ENCODE measurements around the gene NTRK2.

Gene NTRK2

DNA sequence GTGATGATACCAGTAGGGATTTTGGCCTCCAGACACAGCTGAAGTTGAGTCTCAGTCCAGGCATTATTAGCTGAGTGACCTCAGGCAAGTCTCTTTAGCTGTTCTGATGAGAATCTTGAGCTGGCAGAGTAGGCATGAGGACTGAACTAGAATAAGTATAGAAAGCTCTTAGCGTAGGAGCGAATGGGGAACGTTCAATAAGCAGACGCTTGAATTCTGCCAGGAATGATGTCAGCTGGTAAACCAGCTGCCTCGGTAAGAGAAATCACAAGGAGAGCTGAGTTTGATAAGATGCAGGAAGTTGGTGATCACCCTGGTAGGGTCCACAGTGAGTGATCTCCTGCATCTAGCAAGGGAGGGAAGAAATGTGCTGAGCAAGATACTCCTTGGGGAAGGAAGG, 280.4 kb downstream of the NTRK2 start:
- no peak for DNase-seq

- no peak for DNase-seq
These were observed 281.6 kb downstream of the NTRK2 start for GRCh38 chr9:84950879-84951811.

DNA sequence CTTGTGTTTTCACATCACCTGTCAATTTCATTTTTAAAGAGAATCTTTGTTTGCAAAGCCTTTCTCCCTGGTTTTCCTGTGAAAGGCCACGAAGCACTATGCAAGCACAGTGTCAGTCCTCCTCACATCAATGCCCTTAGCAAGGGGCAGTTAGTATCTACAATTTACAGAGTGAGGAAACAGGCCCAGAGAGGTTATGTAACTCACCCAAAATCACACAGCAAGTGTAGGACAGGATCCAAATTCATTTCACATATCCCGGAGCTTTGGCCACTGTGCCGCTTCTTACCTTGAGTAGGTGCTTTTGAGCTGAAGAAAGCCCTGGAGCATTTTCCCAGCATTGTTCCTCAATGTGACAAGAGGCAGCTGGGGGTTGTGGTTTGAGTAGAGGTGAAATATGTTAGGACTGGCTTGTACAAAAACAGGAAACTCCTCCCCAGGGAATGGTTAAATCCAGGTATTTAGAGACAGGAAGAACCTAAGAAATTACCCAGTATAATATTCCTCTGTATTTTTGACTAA, 283.8 kb downstream of the NTRK2 start:
- no peak for DNase-seq

DNA sequence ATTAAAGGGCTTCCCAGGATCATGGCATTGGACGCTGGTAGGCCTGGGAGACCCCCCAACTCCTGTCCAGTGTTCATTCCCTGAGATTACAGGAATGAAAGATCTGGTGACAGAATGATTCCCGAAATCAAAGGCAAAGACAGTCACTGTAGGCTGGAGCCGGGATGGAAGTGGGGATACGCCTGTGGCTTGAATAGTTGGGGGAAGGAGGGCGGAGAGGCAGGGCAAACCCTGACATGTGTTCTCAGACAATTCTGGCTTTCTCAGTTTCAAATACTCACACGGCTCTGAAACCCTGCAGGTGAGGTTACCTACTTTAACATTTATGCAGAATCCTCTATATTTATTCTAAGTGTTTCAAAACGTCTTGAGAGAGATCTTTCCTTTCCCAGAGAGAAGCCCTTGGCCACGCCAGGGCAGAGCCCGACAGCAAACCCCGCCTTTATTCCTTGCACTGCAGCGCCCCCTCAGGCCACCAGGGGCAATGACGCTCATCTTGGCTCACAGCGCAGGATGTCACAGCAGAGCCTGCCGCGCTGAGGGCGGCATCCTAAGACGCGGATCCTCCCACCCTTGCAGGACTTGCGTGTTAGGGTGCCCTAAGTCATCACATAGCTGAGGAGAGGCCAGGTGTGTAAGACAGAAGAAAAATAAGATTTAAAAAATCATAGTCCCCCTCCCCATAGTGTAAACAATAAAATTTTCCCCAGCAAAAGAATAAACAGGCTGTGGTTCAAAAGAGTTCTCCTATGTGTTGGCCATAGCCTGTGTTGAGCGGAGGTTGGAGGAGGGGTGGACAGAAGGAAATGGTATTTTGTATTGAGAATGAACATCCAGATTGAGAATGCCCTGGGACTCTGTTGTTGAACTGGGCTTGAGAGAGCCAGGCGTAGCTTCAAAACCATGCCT, 284.5 kb downstream of the NTRK2 start:
- DNase-seq: no peak

DNA sequence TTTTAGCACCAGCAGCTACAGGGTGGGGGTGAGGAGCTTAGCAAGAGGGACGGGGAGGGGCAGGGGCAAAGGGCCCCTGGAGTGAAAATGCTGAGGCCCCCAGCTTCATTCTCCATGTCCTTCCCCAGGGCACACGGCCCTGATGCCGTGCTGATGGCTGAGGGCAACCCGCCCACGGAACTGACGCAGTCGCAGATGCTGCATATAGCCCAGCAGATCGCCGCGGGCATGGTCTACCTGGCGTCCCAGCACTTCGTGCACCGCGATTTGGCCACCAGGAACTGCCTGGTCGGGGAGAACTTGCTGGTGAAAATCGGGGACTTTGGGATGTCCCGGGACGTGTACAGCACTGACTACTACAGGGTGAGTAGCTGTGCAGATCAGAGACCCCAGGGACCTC, 285.6 kb downstream of the NTRK2 start:
- no peak for DNase-seq

GRCh38 chr9:84955971-84956370, 286.4 kb downstream of the NTRK2 start:
- DNase-seq: no peak

DNA sequence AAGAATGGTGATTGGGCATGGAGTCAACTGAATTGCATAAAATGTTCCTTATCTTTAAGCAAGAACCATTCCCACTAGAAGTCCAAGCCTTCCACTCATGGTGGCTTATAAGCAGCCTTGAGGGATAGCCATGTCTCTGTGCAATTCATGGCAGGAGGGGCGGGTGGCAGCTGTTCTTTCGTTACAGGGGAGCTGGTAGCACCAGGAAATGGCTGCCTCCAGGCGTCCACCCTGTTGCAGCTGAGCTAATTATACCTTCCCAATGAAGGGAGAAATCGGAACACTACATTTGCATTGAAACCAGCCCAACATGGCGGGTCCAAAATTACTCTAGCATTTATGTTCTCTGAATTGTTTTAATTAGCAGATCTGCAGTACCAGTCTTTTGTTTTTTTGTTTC, 289.8 kb downstream of the NTRK2 start:
- no peak for DNase-seq

GRCh38 chr9:84966876-84967830, 297.6 kb downstream of the NTRK2 start:
- DNase-seq: no peak

DNA sequence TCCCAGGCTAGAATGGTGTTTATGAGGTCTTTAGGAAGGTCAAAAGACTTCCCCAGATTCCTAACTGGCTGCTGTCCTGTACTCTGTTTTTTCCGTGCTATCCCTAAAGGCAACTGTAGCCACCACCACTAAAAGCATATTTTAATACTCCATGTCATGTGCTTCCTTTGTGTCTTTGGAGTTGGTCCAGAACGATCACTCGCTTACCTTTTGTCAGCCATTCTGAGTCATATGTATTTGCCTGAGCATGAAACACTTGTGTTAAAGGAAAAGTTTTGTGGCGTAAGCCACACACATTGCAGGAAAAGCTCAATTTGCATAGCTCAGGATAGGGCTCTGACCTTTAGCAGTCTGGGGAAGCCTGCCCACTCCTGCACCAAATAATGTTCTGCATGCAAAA, 299.6 kb downstream of the NTRK2 start:
- DNase-seq: no peak

- no peak for DNase-seq
These were observed 300.2 kb downstream of the NTRK2 start for GRCh38 chr9:84969736-84970135.

GRCh38 chr9:84970432-84970831, 300.9 kb downstream of the NTRK2 start:
- DNase-seq: no peak

- no peak for DNase-seq
These were observed 302.0 kb downstream of the NTRK2 start for GRCh38 chr9:84971571-84971970.

GRCh38 chr9:84974258-84974657, 304.7 kb downstream of the NTRK2 start:
- no peak for DNase-seq

GRCh38 chr9:84974855-84975254, 305.3 kb downstream of the NTRK2 start:
- DNase-seq: no peak

DNA sequence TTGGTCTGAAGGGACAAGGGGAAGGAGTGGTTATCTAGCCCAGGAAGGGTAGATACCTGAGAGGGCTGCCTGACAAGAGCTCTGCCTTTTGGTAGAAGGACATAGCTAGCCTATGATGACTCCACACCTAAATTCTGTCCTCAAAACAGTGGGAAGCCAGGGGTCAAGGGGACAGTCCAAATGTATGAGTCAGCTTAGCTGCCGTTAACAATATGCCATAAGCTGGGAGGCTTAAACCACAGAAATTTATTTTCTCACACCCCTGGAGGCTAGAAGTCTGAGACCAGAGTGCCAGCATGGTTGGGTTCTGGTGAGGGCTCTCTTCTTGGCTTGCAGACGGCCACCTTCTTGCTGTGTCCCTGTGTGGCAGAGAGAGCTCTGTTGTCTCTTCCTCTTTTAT, 306.4 kb downstream of the NTRK2 start:
- DNase-seq: no peak

GRCh38 chr9:84978661-84979060, 309.1 kb downstream of the NTRK2 start:
- DNase-seq: no peak

DNA sequence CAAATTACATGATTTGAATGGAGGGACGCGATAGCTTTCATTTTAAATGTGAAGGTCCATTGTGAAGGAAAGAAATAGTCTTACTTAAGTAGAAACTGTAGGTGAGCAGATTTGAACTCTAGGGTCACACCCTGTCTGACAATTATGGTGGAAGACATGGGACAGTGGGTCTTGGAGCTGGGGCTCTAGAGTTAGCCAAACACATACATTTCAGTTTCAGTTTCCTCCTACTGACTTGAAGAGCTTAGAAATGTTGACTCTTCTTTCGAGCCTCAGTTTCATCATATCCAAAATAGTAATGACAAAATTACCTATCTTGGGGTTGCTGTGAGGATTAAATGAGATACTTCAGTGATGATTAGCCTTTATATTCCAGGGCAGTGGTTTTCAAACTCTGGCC, 314.2 kb downstream of the NTRK2 start:
- DNase-seq: no peak

DNA sequence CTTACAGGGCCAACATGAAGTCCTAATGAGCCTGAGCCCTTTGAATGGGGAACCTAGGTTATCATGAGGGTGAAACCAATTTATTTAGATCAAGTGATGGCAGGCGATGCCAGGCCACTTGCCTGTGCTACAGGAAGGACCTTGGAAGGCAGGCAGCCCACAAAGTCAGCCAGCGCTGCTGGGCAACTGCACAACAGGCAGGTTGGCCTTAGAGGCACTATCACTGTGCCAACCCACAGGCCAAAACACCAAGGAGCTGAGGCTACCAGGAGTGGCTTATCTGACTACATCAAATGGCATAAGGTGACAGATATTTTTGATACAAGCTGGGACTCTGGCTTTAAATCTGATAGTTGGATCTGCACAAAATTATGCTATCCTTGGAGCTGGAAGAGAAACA, 319.1 kb downstream of the NTRK2 start:
- DNase-seq: no peak

DNA sequence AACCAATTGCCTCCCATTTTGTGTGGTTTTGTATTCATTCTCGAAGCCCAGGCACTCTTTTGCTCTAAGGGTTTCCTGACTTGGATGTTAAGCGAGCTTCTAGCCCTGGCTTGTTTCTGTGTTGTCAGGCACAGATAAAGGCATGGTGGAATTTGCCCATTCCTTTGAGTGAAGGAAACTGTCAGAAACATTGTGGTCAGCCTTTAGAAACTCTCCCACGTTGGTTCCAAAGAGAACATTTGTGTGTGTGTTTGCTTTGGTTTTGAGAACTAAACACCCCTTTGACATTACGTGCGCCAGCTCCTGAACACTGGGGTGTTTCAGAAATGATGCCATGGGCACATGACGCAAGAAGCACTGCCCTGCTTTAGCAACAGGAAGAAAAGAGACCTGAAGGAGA, 320.9 kb downstream of the NTRK2 start:
- DNase-seq: no peak

GRCh38 chr9:84990850-84991513, 321.5 kb downstream of the NTRK2 start:
- no peak for DNase-seq

- no peak for DNase-seq
These were observed 322.0 kb downstream of the NTRK2 start for GRCh38 chr9:84991514-84991870.

GRCh38 chr9:84992381-84992780, 322.9 kb downstream of the NTRK2 start:
- DNase-seq: no peak

All from NCI-H187 treated with DMSO at 0.1 percent for 48 hours (cell line).